ENCODE data around the gene CFAP53.
"Not testable (repeated sequence)": the region's sequence is repeated elsewhere in the genome, so short reads cannot be mapped to it uniquely, and the experiment has no call there.

CFAP53 gene

GRCh38 chr18:50293039-50293438 lies 26.7 kb upstream of the CFAP53 start:
- TF ChIP-seq POU6F1 (CRISPR knock-in tag; IDR thresholded peaks at IDR 0.05; ENCODE audit: borderline replicate concordance, low read depth) (no peak), RARB (CRISPR knock-in tag; IDR thresholded peaks at IDR 0.05) (no peak), TOX (CRISPR knock-in tag; IDR thresholded peaks at IDR 0.05; ENCODE audit: borderline replicate concordance) (no peak), CREB5 (CRISPR knock-in tag; IDR thresholded peaks at IDR 0.05; ENCODE audit: low read depth) (no peak), CSDC2 (CRISPR knock-in tag; IDR thresholded peaks at IDR 0.05) (no peak), ZC3H10 (CRISPR knock-in tag; IDR thresholded peaks at IDR 0.05) (no peak), GLIS3 (CRISPR knock-in tag; IDR thresholded peaks at IDR 0.05) (no peak), OSR1 (CRISPR knock-in tag; IDR thresholded peaks at IDR 0.05) (no peak)
- ATAC-seq = no peak

- TF ChIP-seq PATZ1 (CRISPR knock-in tag; IDR thresholded peaks at IDR 0.05; ENCODE audit: borderline replicate concordance) = no peak
- TF ChIP-seq ZNF70 (CRISPR knock-in tag; IDR thresholded peaks at IDR 0.05) = no peak
- no peak for TF ChIP-seq ZC3H10 (CRISPR knock-in tag; IDR thresholded peaks at IDR 0.05)
- no peak for TF ChIP-seq RARB (CRISPR knock-in tag; IDR thresholded peaks at IDR 0.05)
- no peak for TF ChIP-seq CSDC2 (CRISPR knock-in tag; IDR thresholded peaks at IDR 0.05)
Measured at GRCh38 chr18:50289108-50289443, 22.8 kb upstream of the CFAP53 start.

GRCh38 chr18:50288348-50289107 lies 22.2 kb upstream of the CFAP53 start:
- ATAC-seq = not testable (repeated sequence)

More at GRCh38 chr18:50289108-50289443, 22.8 kb upstream of the CFAP53 start:
- ATAC-seq = no peak

- ATAC-seq = peak; percentile 96
- TF ChIP-seq ZNF8 (CRISPR knock-in tag; IDR thresholded peaks at IDR 0.05) (0 out of 2 replicates have a peak, but pooled peaks have one; percentile 8), SNAI2 (CRISPR knock-in tag; IDR thresholded peaks at IDR 0.05) (peak; percentile 95; the same call in 1 of the 2 replicates), BACH2 (CRISPR knock-in tag; IDR thresholded peaks at IDR 0.05; ENCODE audit: borderline replicate concordance) (peak; percentile 80; the same call in 1 of the 2 replicates), ZFP3 (CRISPR knock-in tag; IDR thresholded peaks at IDR 0.05) (peak; percentile 90), ZC3H10 (CRISPR knock-in tag; IDR thresholded peaks at IDR 0.05) (peak; percentile 72; the same call in 1 of the 2 replicates), TOX (CRISPR knock-in tag; IDR thresholded peaks at IDR 0.05; ENCODE audit: borderline replicate concordance) (no peak), POU6F1 (CRISPR knock-in tag; IDR thresholded peaks at IDR 0.05; ENCODE audit: borderline replicate concordance, low read depth) (no peak), TSHZ2 (CRISPR knock-in tag; IDR thresholded peaks at IDR 0.05) (peak; percentile 100), ARNTL (CRISPR knock-in tag; IDR thresholded peaks at IDR 0.05; ENCODE audit: borderline replicate concordance, low read depth) (no peak), CREB5 (CRISPR knock-in tag; IDR thresholded peaks at IDR 0.05; ENCODE audit: low read depth) (no peak), CSRNP3 (CRISPR knock-in tag; IDR thresholded peaks at IDR 0.05) (no peak), ZNF565 (CRISPR knock-in tag; conservative IDR thresholded peaks at IDR 0.05; ENCODE audit: low read depth) (peak; percentile 72; the same call in 1 of the 2 replicates), PPARA (CRISPR knock-in tag; IDR thresholded peaks at IDR 0.05; ENCODE audit: borderline replicate concordance) (peak; percentile 79; the same call in 1 of the 2 replicates)
Measured at GRCh38 chr18:50287441-50288347, 21.4 kb upstream of the CFAP53 start, which contains the start of gene CXXC1. CXXC1 (minus strand) TSS chr18:50287692; CDS start chr18:50287589, 103 bp downstream.

All from SK-N-SH treated with all-trans-retinoic acid at 6 μM for 48 hours (cell line).